GM12878 (cell line): Measurements from ENCODE around the gene POFUT1. TPM values are rescaled to one million over a fixed set of nuclear protein-coding genes. Genes with fewer than 3 reads are reported as not detected.

Experiments used
- ATAC-seq: fragments of 200-7000 bp; cut with Tn5 transposase; 3 replicates; pipeline ENCODE4 v1.9.1; 2020; ENCODE audit warnings: mild to moderate bottlenecking, moderate library complexity
- BruUV-seq: library from RNA; stranded (reverse); fragments of 400-500 nt; replicated peaks from 2 replicates; lab custom pipeline; 2021; lab: Mats Ljungman, UMichigan
- CTCF ChIA-PET: fragments of 300-600 bp; sonication (Branson Sonifier 250); formaldehyde crosslinking; extraction: SDS; loops from one replicate; lab custom pipeline; 2021; ENCODE audit warnings: inconsistent platforms; lab: Yijun Ruan, JAX
- POLR2A ChIA-PET: fragments of 350-600 bp; formaldehyde crosslinking; extraction: SDS; loops from one replicate; lab custom pipeline; 2021; ENCODE audit warnings: inconsistent platforms; lab: Charles Lee
- RAD21 ChIA-PET: fragments of 300-600 bp; sonication (Branson Sonifier 250); formaldehyde crosslinking; loops from one replicate; lab custom pipeline; 2023; ENCODE audit warnings: antibody characterized with exemption; ENCODE audit not compliant: unreplicated experiment; lab: Charles Lee
- SMC1A ChIA-PET: fragments of 300-600 bp; sonication (Branson Sonifier 250); formaldehyde crosslinking; loops from one replicate; lab custom pipeline; 2023; ENCODE audit not compliant: unreplicated experiment, uncharacterized antibody; lab: Charles Lee
- DNase-seq: peaks from one replicate; pipeline ENCODE4 v3.0.0-alpha.2; 2011; ENCODE audit warnings: low read depth, low spot score
- FAIRE-seq: peaks from 3 replicates; lab custom pipeline; 2011; peaks lifted over from hg19 to GRCh38; lab: Jason Lieb, UNC
- H2AFZ ChIP-seq: 2 replicates; pipeline ENCODE4 v1.6.0; 2011; ENCODE audit warnings: low read depth, low read length, control low read depth; ENCODE audit not compliant: control insufficient read depth
- H3K27ac ChIP-seq: 2 replicates; pipeline ENCODE4 v1.5.1; 2011; ENCODE audit warnings: control low read depth; ENCODE audit not compliant: control insufficient read depth, insufficient read depth
- H3K27me3 ChIP-seq, 2 experiments: replicated peaks in 1 of 2; 2 replicates each; pipeline versions ENCODE4 v1.6.0 to v1.6.1; 2011; ENCODE audit warnings: low read length in 1 of 2; ENCODE audit not compliant: control insufficient read depth in 2 of 2, insufficient read depth in 2 of 2
- H3K36me3 ChIP-seq, 2 experiments: 2 replicates each; pipeline ENCODE4 v1.5.1; 2011; ENCODE audit warnings: low read length in 1 of 2; ENCODE audit not compliant: control insufficient read depth in 2 of 2, insufficient read depth in 2 of 2
- H3K4me1 ChIP-seq: 2 replicates; pipeline ENCODE4 v1.6.1; 2011; ENCODE audit warnings: mild to moderate bottlenecking, low read length, moderate library complexity, mixed read lengths; ENCODE audit not compliant: control insufficient read depth, insufficient read depth
- H3K4me2 ChIP-seq: 2 replicates; pipeline ENCODE4 v1.6.0; 2011; ENCODE audit warnings: control low read depth; ENCODE audit not compliant: control insufficient read depth, insufficient read depth
- H3K4me3 ChIP-seq: fragments of 200-600 bp; sonication (generic); 2 replicates; pipeline ENCODE4 v1.5.1; 2016
- H3K79me2 ChIP-seq: 2 replicates; pipeline ENCODE4 v1.6.0; 2011; ENCODE audit warnings: low read length; ENCODE audit not compliant: control insufficient read depth, insufficient read depth
- H3K9ac ChIP-seq: 2 replicates; pipeline ENCODE4 v1.8.0; 2011; ENCODE audit warnings: low read length, control low read depth, mixed read lengths; ENCODE audit not compliant: control insufficient read depth, insufficient read depth
- H3K9me3 ChIP-seq: replicated peaks from 3 replicates; pipeline ENCODE4 v1.5.1; 2011; ENCODE audit warnings: mild to moderate bottlenecking, low read length; ENCODE audit not compliant: control insufficient read depth, insufficient read depth
- H4K20me1 ChIP-seq: 2 replicates; pipeline ENCODE4 v1.6.0; 2011; ENCODE audit not compliant: control insufficient read depth, insufficient read depth
- DPF2 ChIP-seq: fragments of 450-650 bp; IDR thresholded peaks from 2 replicates; pipeline ENCODE4 v1.6.1; 2017; ENCODE audit warnings: mild to moderate bottlenecking
- MXI1 ChIP-seq: fragments of 150-350 bp; IDR thresholded peaks from 2 replicates; pipeline ENCODE4 v1.6.1; 2011; ENCODE audit warnings: low read depth, mild to moderate bottlenecking, inconsistent platforms, low read length, improper control_type of control experiment
- NFYB ChIP-seq: IDR thresholded peaks from 2 replicates; pipeline ENCODE4 v1.6.1; 2011; ENCODE audit warnings: low read depth, mild to moderate bottlenecking, low read length, improper control_type of control experiment, moderate library complexity; ENCODE audit not compliant: insufficient read depth
- REST ChIP-seq: IDR thresholded peaks from 2 replicates; pipeline ENCODE4 v1.6.1; 2012; ENCODE audit warnings: mild to moderate bottlenecking, low read depth, low read length
- SREBF2 ChIP-seq: IDR thresholded peaks from 2 replicates; pipeline ENCODE4 v1.6.1; 2012; ENCODE audit warnings: mild to moderate bottlenecking, low read length
- STAT1 ChIP-seq: fragments of 450-650 bp; conservative IDR thresholded peaks from 2 replicates; pipeline ENCODE4 v1.6.1; 2014; ENCODE audit warnings: antibody characterized with exemption, mild to moderate bottlenecking
- SUZ12 ChIP-seq: fragments of 200-600 bp; sonication (generic); IDR thresholded peaks from one replicate; pipeline ENCODE4 v1.6.1; 2018; ENCODE audit warnings: antibody characterized with exemption, mild to moderate bottlenecking; ENCODE audit not compliant: unreplicated experiment
- WGBS: methylation state at CpG from one replicate; pipeline ENCODE4 v1.1.6; 2016; ENCODE audit warnings: low lambda C conversion rate; ENCODE audit not compliant: insufficient replicate concordance, insufficient coverage; ENCODE audit errors: missing lambda C conversion rate; 5-methylcytosine and 5-hydroxymethylcytosine counted together
- in situ Hi-C: fragments of 300-500 bp; cut with MboI; formaldehyde crosslinking; loops from 9 replicates; pipeline ENCODE4 v1.14.3; 2018; ENCODE audit warnings: mixed read lengths
- intact Hi-C: fragments of 100-400 bp; cut with micrococcal nuclease; formaldehyde crosslinking; loops from one replicate; pipeline ENCODE4 v1.14.2; 2022; ENCODE audit not compliant: unreplicated experiment
- polyA plus RNA-seq, 11 experiments: library from polyadenylated mRNA; depleted of rRNA in 4 of 11; unstranded in 6 of 11; stranded (reverse) in 5 of 11; fragments of >200 nt; fragmentation: Nextera tagmentation in 4 of 11; fragmentation: Illumina TruSeq in 1 of 11; extraction: Ambion mirVana in 4 of 11; extraction: Trizol in 1 of 11; gene quantifications; 1 replicate in 1 of 11; 2 replicates in 10 of 11; pipeline versions ENCODE4 v1.2.1 to v1.2.3, GENCODE V29; 2011 to 2016; ENCODE audit warnings: inconsistent platforms in 2 of 11, missing spikeins in 2 of 11, low read depth in 1 of 11
- total RNA-seq, 4 experiments: library from RNA; depleted of rRNA in 3 of 4; stranded (reverse); fragments of >200 nt in 3 of 4; fragmentation: Illumina TruSeq in 1 of 4; extraction: Trizol in 1 of 4; gene quantifications; 2 replicates each; pipeline versions ENCODE4 v1.2.1 to v1.2.3, GENCODE V29; 2013 to 2021
- TF ChIP-seq, protein P1 (sequence below): fragments of 450-650 bp; IDR thresholded peaks from 2 replicates; pipeline ENCODE4 v1.6.1; 2017; ENCODE audit warnings: antibody characterized with exemption, mild to moderate bottlenecking, moderate library complexity
- TF ChIP-seq, protein P2 (sequence below): fragments of 150-350 bp; IDR thresholded peaks from 2 replicates; pipeline ENCODE4 v1.6.1; 2016; ENCODE audit warnings: low read depth, low read length

The POFUT1 gene
- total and polyA plus RNA-seq, 10 of the 15 experiments (the other 5 are each of a cell fraction or from before 2014, with no cell fraction given), result 2.6 to 33.4 (median 23.1) TPM

DNA sequence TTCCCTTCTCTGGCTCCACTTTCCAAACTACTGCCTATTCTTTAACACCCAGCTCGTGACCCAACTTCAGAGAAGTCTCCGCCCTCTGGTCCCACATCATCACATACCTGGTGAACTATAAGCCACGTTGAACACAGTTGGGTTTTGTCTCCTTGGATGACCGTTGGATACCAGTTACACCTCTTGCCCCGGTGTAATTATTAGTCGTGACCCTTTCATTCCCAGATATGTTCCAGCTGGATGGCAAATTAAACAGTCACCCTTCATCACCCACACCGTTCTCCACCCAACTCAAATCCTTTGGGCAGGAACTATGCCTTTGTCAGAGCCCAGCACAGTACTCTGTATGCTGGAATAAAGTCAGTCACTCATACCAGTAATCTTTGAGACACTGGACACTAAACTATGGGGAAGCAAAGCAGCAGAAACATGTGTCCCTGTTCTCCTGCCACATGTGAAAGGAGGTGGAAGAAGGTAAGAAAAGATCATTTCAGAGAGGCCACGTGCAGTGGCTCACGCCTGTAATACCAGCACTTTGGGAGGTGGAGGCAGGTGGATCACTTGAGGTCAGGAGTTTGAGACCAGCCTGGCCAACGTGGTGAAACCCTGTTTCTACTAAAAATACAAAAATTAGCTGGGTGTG, 22.6 kb upstream of the POFUT1 start (continued):
- TF ChIP-seq REST (no peak), STAT1 (no peak), SUZ12 (no peak)

DNA sequence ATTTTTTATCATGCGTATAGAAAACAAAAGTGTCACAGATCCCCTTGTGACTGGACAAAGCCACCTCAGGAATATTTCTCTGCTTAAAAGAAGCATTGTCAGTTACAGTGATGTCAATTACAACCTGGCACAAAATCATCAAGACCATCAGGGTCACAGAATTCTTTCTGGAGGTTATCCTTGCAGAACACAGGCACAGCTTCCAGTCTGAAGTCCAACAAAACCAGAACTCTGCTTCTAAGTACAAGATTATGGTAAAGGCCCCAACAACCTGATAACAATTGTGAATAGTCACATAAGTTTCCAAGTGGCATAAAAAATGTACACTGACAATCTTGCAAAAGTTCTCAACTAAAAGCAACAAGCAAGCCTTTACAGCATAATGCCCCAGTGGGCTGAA, 21.2 kb upstream of the POFUT1 start:
- H3K27ac ChIP-seq, result no peak overlapping the region
- H2AFZ ChIP-seq, result no peak overlapping the region
- H3K4me3 ChIP-seq, result no peak overlapping the region
- ChIA-PET RAD21 (no interaction called here), POLR2A (no interaction called here), SMC1A (interaction anchor here (0.6 kb wide), 1 partner anchor 19 kb away, joined by 3 read pairs; no protein-coding TSS in a partner anchor), CTCF (no interaction called here)
- in situ Hi-C loops (no loop called here), intact Hi-C loops (no loop called here)
- DNase-seq (no peak), ATAC-seq (no peak), FAIRE-seq (no peak)
- no peaks in the 10 kb centered on the region for H3K9me3 ChIP-seq
- no peaks in the 10 kb centered on the region for H3K79me2 ChIP-seq
- H4K20me1 ChIP-seq, result no peaks in the 10 kb centered on the region; the same call in 1 of the 2 replicates
- H3K4me2 ChIP-seq, result no peak overlapping the region
- H3K9ac ChIP-seq, result no peak overlapping the region
- H3K4me1 ChIP-seq, result no peaks in the 10 kb centered on the region
- WGBS, result 100% methylated on average over 1 of the region's 1 CpG
- no peaks in the 10 kb centered on the region for H3K36me3 ChIP-seq
- no peaks in the 10 kb centered on the region for H3K27me3 ChIP-seq
- BruUV-seq, result no TSS peak
- no peak for TF ChIP-seq DPF2
- TF ChIP-seq, protein P1, sequence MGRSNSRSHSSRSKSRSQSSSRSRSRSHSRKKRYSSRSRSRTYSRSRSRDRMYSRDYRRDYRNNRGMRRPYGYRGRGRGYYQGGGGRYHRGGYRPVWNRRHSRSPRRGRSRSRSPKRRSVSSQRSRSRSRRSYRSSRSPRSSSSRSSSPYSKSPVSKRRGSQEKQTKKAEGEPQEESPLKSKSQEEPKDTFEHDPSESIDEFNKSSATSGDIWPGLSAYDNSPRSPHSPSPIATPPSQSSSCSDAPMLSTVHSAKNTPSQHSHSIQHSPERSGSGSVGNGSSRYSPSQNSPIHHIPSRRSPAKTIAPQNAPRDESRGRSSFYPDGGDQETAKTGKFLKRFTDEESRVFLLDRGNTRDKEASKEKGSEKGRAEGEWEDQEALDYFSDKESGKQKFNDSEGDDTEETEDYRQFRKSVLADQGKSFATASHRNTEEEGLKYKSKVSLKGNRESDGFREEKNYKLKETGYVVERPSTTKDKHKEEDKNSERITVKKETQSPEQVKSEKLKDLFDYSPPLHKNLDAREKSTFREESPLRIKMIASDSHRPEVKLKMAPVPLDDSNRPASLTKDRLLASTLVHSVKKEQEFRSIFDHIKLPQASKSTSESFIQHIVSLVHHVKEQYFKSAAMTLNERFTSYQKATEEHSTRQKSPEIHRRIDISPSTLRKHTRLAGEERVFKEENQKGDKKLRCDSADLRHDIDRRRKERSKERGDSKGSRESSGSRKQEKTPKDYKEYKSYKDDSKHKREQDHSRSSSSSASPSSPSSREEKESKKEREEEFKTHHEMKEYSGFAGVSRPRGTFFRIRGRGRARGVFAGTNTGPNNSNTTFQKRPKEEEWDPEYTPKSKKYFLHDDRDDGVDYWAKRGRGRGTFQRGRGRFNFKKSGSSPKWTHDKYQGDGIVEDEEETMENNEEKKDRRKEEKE, result no peak
- no peak for TF ChIP-seq MXI1
- TF ChIP-seq, protein P2, sequence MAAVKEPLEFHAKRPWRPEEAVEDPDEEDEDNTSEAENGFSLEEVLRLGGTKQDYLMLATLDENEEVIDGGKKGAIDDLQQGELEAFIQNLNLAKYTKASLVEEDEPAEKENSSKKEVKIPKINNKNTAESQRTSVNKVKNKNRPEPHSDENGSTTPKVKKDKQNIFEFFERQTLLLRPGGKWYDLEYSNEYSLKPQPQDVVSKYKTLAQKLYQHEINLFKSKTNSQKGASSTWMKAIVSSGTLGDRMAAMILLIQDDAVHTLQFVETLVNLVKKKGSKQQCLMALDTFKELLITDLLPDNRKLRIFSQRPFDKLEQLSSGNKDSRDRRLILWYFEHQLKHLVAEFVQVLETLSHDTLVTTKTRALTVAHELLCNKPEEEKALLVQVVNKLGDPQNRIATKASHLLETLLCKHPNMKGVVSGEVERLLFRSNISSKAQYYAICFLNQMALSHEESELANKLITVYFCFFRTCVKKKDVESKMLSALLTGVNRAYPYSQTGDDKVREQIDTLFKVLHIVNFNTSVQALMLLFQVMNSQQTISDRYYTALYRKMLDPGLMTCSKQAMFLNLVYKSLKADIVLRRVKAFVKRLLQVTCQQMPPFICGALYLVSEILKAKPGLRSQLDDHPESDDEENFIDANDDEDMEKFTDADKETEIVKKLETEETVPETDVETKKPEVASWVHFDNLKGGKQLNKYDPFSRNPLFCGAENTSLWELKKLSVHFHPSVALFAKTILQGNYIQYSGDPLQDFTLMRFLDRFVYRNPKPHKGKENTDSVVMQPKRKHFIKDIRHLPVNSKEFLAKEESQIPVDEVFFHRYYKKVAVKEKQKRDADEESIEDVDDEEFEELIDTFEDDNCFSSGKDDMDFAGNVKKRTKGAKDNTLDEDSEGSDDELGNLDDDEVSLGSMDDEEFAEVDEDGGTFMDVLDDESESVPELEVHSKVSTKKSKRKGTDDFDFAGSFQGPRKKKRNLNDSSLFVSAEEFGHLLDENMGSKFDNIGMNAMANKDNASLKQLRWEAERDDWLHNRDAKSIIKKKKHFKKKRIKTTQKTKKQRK, result no peak
- TF ChIP-seq NFYB, result no peak
- no peak for TF ChIP-seq SREBF2
